ENCODE results near the gene TGM2.

Gene TGM2

GRCh38 chr20:38143646-38144554, 21.2 kb downstream of the TGM2 start:
- DNase-seq, result peak; percentile 83

GRCh38 chr20:38143238-38143645, 21.8 kb downstream of the TGM2 start:
- no peak for DNase-seq

DNA sequence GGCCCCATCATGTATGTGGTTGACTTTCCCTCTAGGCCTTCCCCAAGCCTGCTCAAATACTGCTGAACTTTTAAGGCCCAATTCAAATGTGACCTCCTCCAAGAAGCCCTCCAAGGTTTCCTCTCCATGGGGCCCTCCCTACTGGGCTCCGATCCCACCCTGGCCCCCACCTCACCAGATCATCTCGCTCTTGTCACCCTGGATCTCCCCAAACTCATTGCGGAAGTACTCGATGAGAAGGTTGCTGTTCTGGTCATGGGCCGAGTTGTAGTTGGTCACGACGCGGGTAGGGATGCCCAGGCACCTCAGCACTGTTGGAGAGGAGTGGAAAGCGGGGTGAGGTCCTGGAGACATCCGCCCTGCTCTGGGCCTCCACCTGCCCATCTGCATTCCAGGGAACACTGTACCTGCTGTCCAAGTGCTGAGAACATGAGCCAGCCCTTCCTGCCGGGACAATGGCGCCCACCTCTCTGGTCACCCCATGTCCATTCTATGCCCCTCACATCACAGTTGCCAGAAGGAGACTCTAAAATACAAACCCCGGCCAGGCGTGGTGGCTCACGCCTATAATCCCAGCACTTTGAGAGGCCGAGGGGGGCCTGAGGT, 23.1 kb downstream of the TGM2 start:
- DNase-seq, result no peak

GRCh38 chr20:38141204-38141888, 23.7 kb downstream of the TGM2 start:
- DNase-seq, result no peak

- peak; percentile 34 for DNase-seq
Observed at GRCh38 chr20:38139977-38140753, 24.9 kb downstream of the TGM2 start.

DNA sequence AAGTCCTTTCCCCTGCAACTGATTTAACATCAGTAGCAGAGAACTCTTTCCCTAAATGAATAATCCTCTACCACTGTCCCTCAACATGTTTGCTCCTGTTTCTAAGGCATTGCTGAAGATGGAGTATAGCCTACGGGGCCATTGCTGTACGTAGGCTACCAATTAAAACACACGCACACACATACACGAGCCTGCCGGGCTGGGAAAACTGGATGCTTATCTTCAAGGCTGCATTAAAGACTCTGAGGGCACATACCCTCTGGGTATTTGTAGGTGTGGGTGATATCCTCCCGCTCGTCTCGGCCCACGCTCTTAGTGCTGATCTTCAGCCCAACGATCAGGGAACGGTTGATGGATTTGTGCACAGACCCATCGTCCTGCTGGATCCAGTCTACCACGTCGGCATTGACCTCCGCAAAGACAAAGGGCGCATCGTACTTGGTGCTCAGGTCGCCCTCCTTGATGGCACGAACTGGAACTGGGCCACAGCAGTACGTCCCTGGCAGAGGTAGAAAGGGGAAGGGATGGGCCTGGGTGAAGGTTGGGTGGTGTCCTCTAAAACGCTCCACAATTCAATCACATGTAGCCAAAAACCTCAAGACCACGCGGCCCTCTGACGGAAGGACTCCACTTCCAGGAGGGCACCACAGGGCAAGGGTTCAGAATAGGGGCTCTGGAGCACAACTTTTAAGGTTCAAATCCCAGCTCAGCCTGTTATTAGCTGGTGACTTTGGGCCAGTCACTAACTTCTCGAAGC, 25.7 kb downstream of the TGM2 start:
- no peak for DNase-seq

DNA sequence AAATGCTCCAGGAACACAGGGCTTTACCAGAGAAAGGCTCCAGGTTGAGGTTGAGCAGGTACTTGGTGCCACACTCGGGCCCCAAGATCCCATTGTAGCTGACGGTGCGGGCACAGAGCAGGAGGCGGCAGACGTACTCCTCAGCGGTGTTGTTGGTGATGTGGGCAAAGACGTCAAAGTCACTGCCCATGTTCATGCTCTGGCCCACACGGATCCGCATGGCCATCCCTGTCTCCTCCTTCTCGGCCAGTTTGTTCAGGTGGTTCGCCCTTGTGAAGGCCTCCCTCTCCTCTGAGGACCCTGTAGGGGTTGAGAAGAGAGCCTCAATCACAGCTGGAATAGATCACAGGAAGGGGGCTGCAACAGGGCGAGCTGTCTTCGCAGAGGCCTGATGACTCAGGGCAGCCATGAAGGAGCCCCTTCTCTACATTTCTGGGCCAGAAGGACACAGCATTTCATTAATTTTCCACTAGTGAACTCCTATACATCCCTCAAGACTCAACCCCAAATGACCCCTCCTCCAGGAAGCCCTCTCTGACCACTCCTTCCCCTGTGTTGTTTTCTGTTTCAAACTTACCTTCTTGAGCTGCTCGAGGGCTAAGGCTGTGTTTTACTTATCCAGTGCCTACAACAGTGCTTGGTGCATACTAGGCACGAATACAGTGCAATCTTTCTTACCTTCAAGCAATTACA, 26.8 kb downstream of the TGM2 start:
- no peak for DNase-seq

GRCh38 chr20:38137441-38138037, 27.5 kb downstream of the TGM2 start:
- DNase-seq, result no peak

DNA sequence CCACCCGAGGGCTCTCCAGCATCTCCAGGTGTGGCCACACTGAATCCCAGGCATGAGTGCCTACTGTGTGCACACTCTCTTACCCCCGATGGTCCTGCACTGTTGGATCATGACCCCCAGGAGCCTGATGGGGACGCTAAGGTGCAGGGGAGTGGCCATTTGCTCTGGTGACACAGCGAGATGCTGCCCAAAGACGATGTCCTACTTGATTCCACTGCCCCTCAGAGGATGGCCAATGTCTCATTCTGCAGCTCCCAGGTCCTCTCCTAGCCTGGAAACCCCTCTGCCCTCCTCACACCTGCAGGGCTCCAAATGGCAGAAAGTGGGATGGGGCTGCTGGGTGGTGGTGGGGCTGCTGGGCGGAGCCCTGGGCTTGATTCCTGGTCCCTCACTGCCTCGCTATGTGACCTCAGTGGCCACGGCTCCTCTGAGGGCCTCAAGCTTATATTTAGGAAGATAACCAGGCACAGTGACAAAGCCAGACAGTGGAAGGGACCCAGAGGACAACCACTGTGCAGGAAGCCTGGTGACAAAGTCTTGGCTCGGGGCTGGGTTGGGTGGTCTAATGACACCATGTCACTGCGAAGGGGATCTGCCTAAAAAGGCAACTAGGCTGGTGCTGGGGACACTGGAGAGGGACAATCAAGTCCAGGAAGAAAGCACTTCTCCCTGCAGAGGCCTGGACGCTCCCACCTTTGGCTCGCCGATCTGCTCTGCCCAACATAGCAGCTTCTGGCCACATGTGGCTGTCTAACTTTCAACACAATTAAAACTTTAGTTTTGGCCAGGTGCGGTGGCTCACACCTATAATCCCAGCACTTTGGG, 28.4 kb downstream of the TGM2 start:
- DNase-seq, result no peak

DNA sequence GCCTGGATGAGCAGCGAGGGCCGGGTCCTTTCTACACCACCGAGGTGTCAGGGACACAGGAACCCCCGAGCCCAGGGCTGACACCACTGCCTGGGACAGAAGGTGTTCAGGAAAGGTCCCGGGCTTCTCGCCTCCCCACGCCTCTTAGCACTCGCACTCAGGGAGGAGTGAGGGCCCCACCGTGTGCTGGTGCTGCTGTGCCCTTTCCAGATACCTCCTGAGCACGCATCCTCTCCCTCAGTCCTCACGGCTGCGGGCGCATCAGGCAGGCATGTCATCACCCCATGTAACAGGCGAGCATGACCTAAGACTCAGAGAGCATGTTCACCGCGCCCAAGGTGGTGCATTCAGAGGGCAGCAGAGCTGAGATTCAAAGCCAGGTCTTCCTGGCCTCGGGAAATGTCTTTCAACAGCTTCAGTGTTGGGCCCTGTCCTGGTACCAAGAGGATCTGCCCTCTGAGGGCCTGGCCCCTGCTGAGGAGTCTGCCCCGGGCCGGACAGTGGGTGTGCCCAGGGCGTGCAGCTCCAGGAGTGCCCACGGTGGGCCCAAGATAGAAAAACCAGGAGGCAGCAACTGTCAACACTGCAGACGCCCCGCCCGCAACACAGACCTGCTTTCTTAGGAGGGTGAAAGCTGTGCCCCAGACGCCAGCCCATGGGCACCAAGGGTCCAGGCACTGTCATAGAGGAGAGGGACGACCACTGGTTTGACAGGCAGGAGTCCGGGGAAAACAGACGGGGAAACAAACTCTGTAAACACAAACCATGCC, 29.2 kb downstream of the TGM2 start:
- no peak for DNase-seq

DNA sequence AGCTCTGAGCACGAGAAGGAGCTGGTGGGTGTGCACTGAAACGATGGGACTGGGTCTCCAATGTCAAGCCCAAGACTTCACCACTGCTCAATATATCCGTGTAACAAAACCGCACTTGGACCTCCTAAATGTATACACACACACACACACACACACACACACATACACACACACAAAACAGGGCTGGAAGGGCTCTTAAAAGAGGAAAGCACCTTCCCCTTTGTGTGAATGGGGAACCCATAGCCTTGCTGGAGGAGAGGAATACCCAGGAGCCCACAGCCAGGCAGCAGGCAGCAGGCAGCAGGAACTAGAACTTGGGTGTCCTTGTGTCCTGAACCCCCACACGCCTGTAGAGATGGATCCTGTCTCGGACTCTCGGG, 29.8 kb downstream of the TGM2 start:
- DNase-seq, result no peak

DNA sequence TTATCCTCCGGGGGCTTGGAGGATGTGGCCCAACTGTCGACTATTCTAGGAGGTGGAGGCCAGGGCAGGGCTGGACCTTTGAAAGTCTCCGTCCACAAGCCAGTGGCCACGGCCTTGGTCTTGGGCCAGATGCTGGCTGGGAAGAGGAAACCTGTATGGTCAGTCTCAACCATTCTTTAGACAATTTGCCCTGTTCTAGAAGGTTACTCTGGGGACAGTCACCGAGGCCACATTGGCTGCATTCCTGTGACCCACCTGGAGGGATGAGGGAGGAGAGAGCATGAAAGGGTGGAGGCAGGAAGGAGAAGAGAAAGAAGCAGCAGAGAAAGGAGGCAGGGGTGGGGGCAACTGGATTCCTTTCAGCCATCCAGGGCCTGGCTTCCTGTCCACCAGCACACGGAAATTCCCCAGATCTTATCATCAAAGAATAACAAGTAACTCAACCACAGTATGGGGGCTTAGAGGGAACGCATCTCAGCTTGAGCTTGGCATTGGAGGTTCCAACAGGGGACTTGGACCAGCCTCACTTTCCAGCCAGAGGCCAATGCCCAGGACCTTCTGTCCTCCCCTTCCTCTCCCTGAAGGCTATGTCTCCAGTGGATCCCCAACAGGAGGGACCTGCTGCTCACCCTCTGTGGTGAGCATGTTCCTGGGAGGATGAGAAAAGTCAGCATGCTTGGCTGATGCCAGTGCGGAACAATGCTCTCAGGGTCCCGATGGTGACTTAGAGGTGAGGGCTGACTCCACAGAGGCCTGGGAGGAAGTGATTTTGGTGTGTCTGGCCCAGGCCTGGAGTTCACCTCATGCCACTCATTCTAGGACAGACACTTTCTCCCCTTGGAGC, 30.4 kb downstream of the TGM2 start:
- DNase-seq, result peak; percentile 67

DNA sequence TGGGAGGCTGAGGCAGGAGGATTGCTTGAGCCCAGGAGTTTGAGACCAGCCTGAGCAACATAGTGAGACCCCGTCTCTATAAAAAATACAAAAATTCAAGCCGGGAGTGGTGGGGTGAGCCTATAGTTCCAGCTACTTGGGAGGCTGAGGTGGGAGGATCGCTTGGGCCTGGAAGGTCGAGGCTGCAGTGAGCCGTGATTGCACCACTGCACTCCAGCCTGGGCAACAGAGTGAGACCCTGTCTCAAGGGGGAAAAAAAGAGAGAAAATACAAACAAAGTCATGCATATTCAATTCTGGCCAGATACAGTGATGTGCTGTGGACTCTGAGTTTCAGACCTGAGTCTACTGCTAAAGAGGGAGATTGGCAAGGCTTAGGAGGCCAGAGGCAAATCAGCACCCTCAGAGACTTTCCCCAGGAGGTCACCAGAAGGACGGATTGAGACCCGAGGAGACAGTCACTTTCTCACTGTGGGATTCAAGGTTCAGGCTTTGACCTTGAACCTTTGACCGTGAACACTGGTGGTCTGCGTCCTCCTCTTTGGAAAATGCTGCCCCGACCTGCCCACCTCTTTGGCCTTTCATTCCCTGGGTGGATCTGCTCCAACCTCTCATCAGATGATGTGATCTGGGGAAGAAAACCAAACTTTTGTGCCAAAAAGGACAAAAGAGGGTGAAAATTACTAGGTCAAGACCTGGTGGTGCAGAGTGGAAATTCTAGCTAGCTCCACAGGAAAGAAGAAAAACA, 31.2 kb downstream of the TGM2 start:
- DNase-seq, result no peak

DNA sequence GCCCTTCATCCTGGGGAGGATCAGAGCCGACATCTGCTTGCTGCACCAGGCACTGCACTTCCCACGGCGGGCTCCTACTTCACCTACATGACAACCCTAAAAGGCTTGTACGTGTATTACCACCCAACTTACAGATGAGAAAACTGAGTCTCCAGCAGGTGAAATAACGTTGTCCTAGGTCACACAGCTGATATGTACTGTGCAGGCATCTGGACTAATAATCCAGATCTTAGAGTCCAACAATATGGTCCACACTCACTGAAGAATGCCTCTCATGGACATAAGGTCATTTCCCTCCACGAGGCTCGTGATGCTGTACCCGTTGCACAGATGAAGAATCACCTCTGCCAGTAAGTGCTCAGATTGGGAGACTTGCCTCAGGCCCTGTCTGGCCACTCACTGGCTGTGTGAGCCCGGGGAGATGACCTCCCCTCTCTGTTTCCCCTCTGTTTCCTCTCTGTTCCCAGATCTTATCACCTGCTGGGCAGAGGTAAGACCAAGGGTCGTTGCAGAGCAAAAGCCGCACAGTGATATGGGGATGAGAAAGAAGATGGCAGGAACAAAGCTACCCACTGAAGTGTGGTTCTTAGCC, 32.1 kb downstream of the TGM2 start:
- DNase-seq, result no peak

- no peak for DNase-seq
Observed at GRCh38 chr20:38132156-38132909, 32.7 kb downstream of the TGM2 start.

DNA sequence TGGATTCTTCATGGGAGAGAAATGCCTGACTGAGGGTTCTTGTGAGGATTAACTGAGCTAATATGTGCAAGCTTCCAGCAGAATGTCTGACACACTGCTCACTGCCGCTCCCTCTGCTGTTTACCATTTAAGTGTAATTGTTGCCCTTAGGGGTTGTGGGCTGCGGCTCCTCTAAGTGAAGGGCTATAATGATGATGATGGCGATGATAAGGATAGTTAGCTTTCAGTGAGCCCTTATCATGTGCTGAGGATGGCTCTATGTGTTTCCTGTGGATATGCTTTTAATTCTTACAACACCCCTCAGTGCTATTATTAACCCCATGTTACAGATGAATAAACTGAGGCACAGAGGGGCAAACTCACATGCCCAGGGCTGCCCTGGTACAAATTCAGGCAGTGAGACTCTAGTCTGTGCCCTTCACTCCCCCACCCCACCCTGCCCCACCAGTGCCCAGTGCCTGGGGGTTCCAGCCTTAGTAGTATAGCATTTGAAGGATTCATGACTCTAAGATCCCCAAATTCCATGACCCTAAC, 33.4 kb downstream of the TGM2 start:
- no peak for DNase-seq

All from fibroblast of skin of right quadriceps (primary cell).